Dendritic cell treated with granulocyte-macrophage colony-stimulating factor and Interleukin-4, amounts not matched to agents 40 ng/mL and 50 ng/mL, for 4 days (primary cell): ENCODE results near the gene SV2B.

Source experiments
- H3K27ac Mint-ChIP-seq: one replicate; pipeline ENCODE4 v1.8.0; 2022; ENCODE audit warnings: mild to moderate bottlenecking, mixed read lengths
- H3K27me3 Mint-ChIP-seq: one replicate; pipeline ENCODE4 v1.8.0; 2022; ENCODE audit warnings: mild to moderate bottlenecking, mixed read lengths
- H3K36me3 Mint-ChIP-seq: one replicate; pipeline ENCODE4 v1.8.0; 2022; ENCODE audit warnings: low read depth, mixed read lengths
- H3K4me1 Mint-ChIP-seq: one replicate; pipeline ENCODE4 v1.8.0; 2022; ENCODE audit warnings: low read depth, mixed read lengths
- H3K4me3 Mint-ChIP-seq: one replicate; pipeline ENCODE4 v1.8.0; 2022; ENCODE audit warnings: mild to moderate bottlenecking, moderate library complexity, mixed read lengths
- H3K9me3 Mint-ChIP-seq: one replicate; pipeline ENCODE4 v1.8.0; 2022; ENCODE audit warnings: mixed read lengths
- intact Hi-C: fragments of 100-400 bp; cut with micrococcal nuclease; formaldehyde crosslinking; loops from one replicate; pipeline ENCODE4 v1.15.0; 2022

Gene SV2B

GRCh38 chr15:91158415-91159394 lies 58.6 kb downstream of the SV2B start:
- Mint-ChIP-seq H3K9me3 (no peaks in the 10 kb centered on the region), H3K27me3 (peaks cover 15% of the 10 kb centered on the region), H3K4me3 (no peak overlapping the region), H3K27ac (no peak overlapping the region), H3K4me1 (no peaks in the 10 kb centered on the region), H3K36me3 (no peaks in the 10 kb centered on the region)
- intact Hi-C loops: no loop called here

- intact Hi-C loops: no loop called here
- Mint-ChIP-seq H3K36me3 (no peaks in the 10 kb centered on the region), H3K9me3 (peaks cover 33% of the 10 kb centered on the region), H3K4me3 (no peak overlapping the region), H3K4me1 (no peaks in the 10 kb centered on the region), H3K27me3 (peaks cover 9% of the 10 kb centered on the region), H3K27ac (no peak overlapping the region)
Measured at GRCh38 chr15:91165850-91166249, 65.8 kb downstream of the SV2B start.

DNA sequence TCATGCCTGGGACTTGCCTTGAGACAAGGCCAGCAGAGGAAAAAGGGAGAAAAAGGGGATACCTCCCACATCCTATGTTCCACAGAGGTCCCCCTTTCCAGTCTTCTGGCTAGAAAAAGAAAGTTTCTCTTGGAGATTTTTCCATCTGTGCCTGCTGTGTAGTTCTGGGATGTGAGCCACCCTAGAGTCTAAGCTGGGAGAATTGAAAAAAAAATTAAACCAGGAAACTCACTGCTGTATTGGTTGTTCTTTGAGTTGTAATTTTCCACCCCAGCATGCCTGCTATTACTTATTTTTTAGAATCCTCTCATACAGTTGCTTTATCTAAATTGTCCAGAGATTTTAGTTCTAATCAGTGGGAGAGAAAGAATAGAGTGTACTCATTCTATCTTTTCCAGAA lies 68.4 kb downstream of the SV2B start:
- Mint-ChIP-seq H3K4me3 (no peak overlapping the region), H3K27ac (no peak overlapping the region), H3K9me3 (peaks cover 33% of the 10 kb centered on the region), H3K36me3 (no peaks in the 10 kb centered on the region), H3K27me3 (peaks cover 15% of the 10 kb centered on the region), H3K4me1 (no peaks in the 10 kb centered on the region)
- intact Hi-C loops: no loop called here

DNA sequence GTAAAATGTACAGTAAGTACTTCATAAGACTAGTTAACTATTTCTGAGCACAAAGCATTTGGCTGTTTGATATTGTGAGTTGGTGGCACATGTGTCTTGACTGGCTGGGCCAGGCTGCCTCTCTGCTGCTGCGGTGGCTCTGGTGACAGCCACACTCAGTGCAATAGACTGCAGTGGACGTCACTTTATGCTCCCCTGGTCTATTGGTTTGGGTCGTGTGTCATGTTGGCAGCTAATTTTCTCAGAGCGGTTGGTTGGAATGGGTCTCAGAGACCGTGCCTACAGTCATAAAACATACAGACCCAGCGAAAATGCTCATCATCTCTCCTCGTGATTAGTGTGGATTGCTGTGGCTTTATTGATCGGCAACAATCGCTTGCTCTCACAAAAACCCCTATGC lies 71.3 kb downstream of the SV2B start:
- no peak overlapping the region for H3K27ac Mint-ChIP-seq

GRCh38 chr15:91182101-91182500 lies 82.0 kb downstream of the SV2B start:
- no peaks in the 10 kb centered on the region for H3K36me3 Mint-ChIP-seq
- H3K4me1 Mint-ChIP-seq: no peaks in the 10 kb centered on the region
- H3K27me3 Mint-ChIP-seq: peaks cover 28% of the 10 kb centered on the region
- no peak overlapping the region for H3K4me3 Mint-ChIP-seq
- intact Hi-C loops: no loop called here
- H3K9me3 Mint-ChIP-seq: no peaks in the 10 kb centered on the region
- no peak overlapping the region for H3K27ac Mint-ChIP-seq

More for the DNA sequence above, 71.3 kb downstream of the SV2B start:
- Mint-ChIP-seq H3K4me3 (no peak overlapping the region), H3K9me3 (peaks cover 16% of the 10 kb centered on the region), H3K27me3 (peaks cover 15% of the 10 kb centered on the region), H3K4me1 (no peaks in the 10 kb centered on the region), H3K36me3 (no peaks in the 10 kb centered on the region)
- intact Hi-C loops: no loop called here

- intact Hi-C loops: no loop called here
- Mint-ChIP-seq H3K36me3 (no peaks in the 10 kb centered on the region), H3K4me1 (no peaks in the 10 kb centered on the region), H3K27me3 (peaks cover 28% of the 10 kb centered on the region), H3K4me3 (no peak overlapping the region), H3K27ac (no peak overlapping the region), H3K9me3 (no peaks in the 10 kb centered on the region)
Measured at GRCh38 chr15:91183596-91183995, 83.5 kb downstream of the SV2B start.

DNA sequence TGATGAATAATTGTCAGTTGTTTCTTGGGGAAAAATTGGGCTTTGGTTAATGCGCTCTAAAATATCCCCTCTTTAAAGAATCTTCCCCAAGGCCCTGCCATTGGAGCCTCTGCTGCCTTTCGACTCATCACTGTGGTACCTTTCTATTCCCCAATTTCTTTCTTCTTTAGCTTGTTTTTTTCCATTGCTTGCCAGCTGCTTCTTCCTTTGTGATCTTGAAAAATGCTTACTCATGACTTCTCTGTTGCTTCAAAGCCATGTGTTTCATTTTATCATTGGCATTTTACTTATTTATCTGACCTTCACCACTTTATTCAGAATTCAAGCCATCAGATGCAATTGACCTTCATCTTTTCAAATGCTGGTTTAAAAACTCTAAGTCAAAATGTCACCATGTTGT lies 84.4 kb downstream of the SV2B start:
- peaks cover 28% of the 10 kb centered on the region for H3K27me3 Mint-ChIP-seq
- H3K36me3 Mint-ChIP-seq: no peaks in the 10 kb centered on the region
- no peak overlapping the region for H3K4me3 Mint-ChIP-seq
- no peak overlapping the region for H3K27ac Mint-ChIP-seq
- H3K9me3 Mint-ChIP-seq: no peaks in the 10 kb centered on the region
- no peaks in the 10 kb centered on the region for H3K4me1 Mint-ChIP-seq
- intact Hi-C loops: no loop called here

GRCh38 chr15:91186904-91187656 lies 87.0 kb downstream of the SV2B start:
- intact Hi-C loops: no loop called here
- H3K4me1 Mint-ChIP-seq: no peaks in the 10 kb centered on the region
- H3K27me3 Mint-ChIP-seq: peaks cover 23% of the 10 kb centered on the region
- no peaks in the 10 kb centered on the region for H3K9me3 Mint-ChIP-seq
- no peaks in the 10 kb centered on the region for H3K36me3 Mint-ChIP-seq
- no peak overlapping the region for H3K27ac Mint-ChIP-seq
- no peak overlapping the region for H3K4me3 Mint-ChIP-seq

DNA sequence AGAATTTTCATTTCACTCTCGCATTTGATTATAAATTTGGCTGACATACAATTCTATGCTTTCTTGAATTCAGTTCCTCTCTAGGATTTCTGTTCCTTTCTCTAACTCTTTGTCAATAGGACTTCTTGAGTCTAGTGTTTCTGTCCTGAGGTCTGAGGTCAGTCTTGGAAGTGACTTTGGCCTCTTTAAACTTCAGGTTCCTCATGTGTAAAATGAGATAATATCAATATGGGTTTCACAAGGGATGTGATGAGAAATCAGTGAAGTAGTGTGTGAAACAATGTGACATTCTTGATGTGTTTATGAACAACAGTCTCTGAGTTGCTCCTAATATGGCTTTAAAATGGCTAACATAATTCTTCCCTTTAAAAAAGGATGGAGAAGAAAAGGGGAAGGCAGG lies 92.2 kb downstream of the SV2B start:
- no peaks in the 10 kb centered on the region for H3K36me3 Mint-ChIP-seq
- H3K9me3 Mint-ChIP-seq: no peaks in the 10 kb centered on the region
- no peak overlapping the region for H3K27ac Mint-ChIP-seq
- intact Hi-C loops: no loop called here
- no peak overlapping the region for H3K4me3 Mint-ChIP-seq
- H3K27me3 Mint-ChIP-seq: peaks cover 23% of the 10 kb centered on the region
- H3K4me1 Mint-ChIP-seq: no peaks in the 10 kb centered on the region

- Mint-ChIP-seq H3K27ac (no peak overlapping the region), H3K9me3 (no peaks in the 10 kb centered on the region), H3K4me1 (no peaks in the 10 kb centered on the region), H3K4me3 (no peak overlapping the region), H3K27me3 (peaks cover 23% of the 10 kb centered on the region), H3K36me3 (no peaks in the 10 kb centered on the region)
- intact Hi-C loops: no loop called here
Measured at GRCh38 chr15:91192690-91193377, 92.8 kb downstream of the SV2B start.

DNA sequence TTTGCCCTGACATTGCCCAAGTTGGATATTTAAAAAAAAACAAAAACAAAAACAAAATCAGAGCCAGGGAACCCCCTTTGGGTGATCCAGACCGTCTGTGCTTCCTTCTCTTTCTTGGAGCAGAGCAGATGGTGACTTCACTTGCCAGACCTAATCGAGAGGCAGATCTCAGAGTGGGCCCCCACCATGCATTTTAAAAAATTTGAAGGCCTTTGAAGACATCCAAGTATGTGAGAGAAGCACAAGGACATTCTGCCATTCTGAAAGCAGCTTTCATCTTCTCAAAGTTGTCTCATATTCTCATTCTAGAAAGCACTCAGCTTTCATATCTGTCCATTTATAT lies 93.3 kb downstream of the SV2B start:
- H3K27me3 Mint-ChIP-seq: peaks cover 23% of the 10 kb centered on the region
- H3K4me1 Mint-ChIP-seq: no peaks in the 10 kb centered on the region
- intact Hi-C loops: no loop called here
- H3K9me3 Mint-ChIP-seq: no peaks in the 10 kb centered on the region
- H3K4me3 Mint-ChIP-seq: no peak overlapping the region
- H3K27ac Mint-ChIP-seq: no peak overlapping the region
- H3K36me3 Mint-ChIP-seq: no peaks in the 10 kb centered on the region

GRCh38 chr15:91196127-91196526 lies 96.1 kb downstream of the SV2B start:
- Mint-ChIP-seq H3K27me3 (peaks cover 21% of the 10 kb centered on the region), H3K4me3 (no peak overlapping the region), H3K27ac (no peak overlapping the region), H3K9me3 (no peaks in the 10 kb centered on the region), H3K4me1 (no peaks in the 10 kb centered on the region), H3K36me3 (no peaks in the 10 kb centered on the region)
- intact Hi-C loops: no loop called here

GRCh38 chr15:91196768-91197167 lies 96.7 kb downstream of the SV2B start:
- H3K27ac Mint-ChIP-seq: no peak overlapping the region

DNA sequence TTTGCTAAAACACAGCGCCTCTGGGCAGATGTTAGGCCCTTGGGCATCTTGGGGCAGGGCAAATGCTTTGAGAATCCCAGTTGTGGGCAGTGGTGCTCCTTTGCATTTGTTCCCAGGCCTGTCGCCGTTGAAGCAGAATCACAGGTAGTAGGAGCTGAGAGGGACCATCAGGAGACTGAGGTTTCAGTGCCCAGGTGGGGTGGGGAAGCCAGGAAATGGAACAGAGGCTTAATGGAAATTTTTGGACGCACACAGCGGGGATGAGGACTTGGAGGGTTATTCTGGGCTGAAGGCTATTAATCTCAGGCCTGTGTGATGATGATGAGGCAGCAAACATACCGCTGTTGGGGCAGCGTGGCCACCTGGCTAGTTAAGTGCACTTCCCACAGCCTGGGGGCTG lies 99.5 kb downstream of the SV2B start:
- no peaks in the 10 kb centered on the region for H3K9me3 Mint-ChIP-seq
- no peaks in the 10 kb centered on the region for H3K4me1 Mint-ChIP-seq
- intact Hi-C loops: no loop called here
- H3K27me3 Mint-ChIP-seq: peaks cover 11% of the 10 kb centered on the region
- no peak overlapping the region for H3K4me3 Mint-ChIP-seq
- H3K27ac Mint-ChIP-seq: no peak overlapping the region
- no peaks in the 10 kb centered on the region for H3K36me3 Mint-ChIP-seq

More at GRCh38 chr15:91196768-91197167, 96.7 kb downstream of the SV2B start:
- no peaks in the 10 kb centered on the region for H3K36me3 Mint-ChIP-seq
- peaks cover 17% of the 10 kb centered on the region for H3K27me3 Mint-ChIP-seq
- no peak overlapping the region for H3K4me3 Mint-ChIP-seq
- no peaks in the 10 kb centered on the region for H3K4me1 Mint-ChIP-seq
- no peaks in the 10 kb centered on the region for H3K9me3 Mint-ChIP-seq
- intact Hi-C loops: no loop called here
